ENCODE data around the gene PARD6B. TPM values are rescaled to one million over a fixed set of nuclear protein-coding genes. Genes with fewer than 3 reads are reported as not detected.

The PARD6B gene, protein sequence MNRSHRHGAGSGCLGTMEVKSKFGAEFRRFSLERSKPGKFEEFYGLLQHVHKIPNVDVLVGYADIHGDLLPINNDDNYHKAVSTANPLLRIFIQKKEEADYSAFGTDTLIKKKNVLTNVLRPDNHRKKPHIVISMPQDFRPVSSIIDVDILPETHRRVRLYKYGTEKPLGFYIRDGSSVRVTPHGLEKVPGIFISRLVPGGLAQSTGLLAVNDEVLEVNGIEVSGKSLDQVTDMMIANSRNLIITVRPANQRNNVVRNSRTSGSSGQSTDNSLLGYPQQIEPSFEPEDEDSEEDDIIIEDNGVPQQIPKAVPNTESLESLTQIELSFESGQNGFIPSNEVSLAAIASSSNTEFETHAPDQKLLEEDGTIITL
- polyA plus RNA-seq = 3.0 and 5.5 TPM in 2 replicates

DNA sequence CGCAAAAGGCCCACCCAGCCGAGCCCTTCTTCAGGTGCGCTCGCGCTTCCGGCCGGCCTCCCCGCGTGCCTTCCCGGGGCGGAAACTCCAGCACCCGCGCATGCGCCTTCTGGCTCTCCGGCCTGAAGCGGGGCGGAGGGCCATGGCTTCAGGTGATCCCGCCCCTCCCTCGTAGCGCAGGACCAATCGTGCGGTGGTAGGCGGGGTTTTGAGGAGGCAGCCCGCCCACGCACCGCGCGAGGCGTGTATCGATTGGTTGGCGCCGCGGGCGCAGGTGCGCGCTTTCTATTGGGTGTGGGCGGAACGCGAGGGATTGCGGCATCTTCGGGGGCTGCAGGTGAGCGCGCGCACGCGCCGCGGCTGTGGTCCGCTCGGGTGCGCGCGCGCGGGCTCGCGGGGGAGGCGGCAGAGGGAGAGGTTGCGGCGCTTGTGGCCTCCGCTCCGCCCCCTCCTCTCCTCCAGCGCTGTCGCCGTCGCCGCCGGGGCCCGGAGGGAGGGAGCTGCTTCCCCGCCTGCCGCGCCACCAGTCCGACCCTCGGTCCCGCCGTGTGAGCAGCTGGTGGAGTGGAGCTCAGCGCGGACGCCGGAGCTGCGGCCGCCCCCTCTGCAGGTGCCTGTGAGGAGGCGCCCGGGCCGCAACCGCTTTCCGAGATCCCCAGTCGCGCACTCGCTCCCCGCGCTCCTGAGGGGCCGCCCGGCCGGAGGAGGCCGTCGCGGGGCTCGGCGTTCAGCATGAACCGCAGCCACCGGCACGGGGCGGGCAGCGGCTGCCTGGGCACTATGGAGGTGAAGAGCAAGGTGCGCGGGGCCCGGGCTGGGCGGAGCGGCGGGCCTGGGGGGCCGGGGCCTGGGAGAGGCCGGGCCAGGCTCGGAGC lies at the start of gene PARD6B:
Gene PARD6B, plus strand, starts transcription at position 526 of the 875 bp plus-strand sequence. Its CDS starts 207 bp downstream, at position 733.

GRCh38 chr20:50690650-50691572 lies 40.5 kb upstream of the PARD6B start, which contains the start of gene RIPOR3:
TSS of gene RIPOR3 (minus strand) at chr20:50691542. CDS start at chr20:50691128, 414 bp downstream.

DNA sequence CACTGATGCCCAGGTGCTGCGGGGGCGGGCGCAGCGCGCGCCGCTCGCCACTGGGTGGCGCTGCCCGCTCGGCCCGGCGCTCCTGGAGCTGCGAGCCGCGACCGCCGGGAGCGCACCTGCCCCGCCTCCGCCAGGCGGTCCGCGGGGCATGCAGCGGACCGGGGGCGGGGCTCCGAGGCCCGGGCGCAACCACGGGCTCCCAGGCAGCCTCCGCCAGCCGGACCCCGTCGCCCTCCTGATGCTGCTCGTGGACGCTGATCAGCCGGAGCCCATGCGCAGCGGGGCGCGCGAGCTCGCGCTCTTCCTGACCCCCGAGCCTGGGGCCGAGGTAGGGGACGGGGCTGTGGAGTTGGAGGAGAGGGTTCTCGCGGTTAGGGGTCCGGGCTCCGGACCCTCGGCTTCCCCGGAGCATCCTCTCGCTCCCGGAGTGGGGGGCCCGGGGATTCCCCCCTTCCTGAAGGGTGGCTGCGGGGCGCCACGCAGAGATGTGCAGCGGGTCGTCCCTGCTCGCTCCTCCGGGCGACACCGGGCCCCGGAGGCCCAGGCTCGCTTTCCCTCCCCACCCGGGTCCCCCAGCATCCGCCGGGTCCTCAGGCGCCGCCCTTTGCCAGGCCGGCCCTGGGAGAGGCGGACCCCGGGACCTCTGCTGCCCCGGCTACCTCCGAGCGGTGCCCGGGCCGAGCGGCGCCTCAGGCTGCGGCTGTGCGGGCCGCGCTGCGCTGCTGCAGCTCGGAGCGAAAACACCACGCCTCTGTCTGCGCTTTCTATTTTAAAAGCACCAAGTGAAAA lies 63.7 kb downstream of the PARD6B start, which contains the start of gene BCAS4:
Gene BCAS4, plus strand, starts transcription at position 216 of the 789 bp plus-strand sequence. Its CDS starts 23 bp downstream, at position 239.

Other genes starting within 250 kb of the PARD6B start
- 1.3 and 1.5 TPM in 2 replicates for gene PTPN1, start 221.2 kb upstream of the PARD6B start, polyA plus RNA-seq
- gene RIPOR3, start 40.0 kb upstream of the PARD6B start, polyA plus RNA-seq = not detected in 2 replicates
- gene BCAS4, start 63.5 kb downstream of the PARD6B start, polyA plus RNA-seq = 2.1 and 3.1 TPM in 2 replicates
- gene ADNP, start 199.9 kb downstream of the PARD6B start, polyA plus RNA-seq = 55.0 and 59.3 TPM in 2 replicates
- 137 and 146 TPM in 2 replicates for gene DPM1, start 227.0 kb downstream of the PARD6B start, polyA plus RNA-seq
- gene MOCS3, start 227.2 kb downstream of the PARD6B start, polyA plus RNA-seq = 1.8 and 4.0 TPM in 2 replicates

Data from Purkinje cell (primary cell).